ENCODE measurements around the gene PPIG.
"Not testable (repeated sequence)": the region's sequence is repeated elsewhere in the genome, so short reads cannot be mapped to it uniquely, and the experiment has no call there.

PPIG gene

GRCh38 chr2:169590804-169591203, 6.7 kb downstream of the PPIG start:
- DNase-seq (ENCODE audit: low read depth), result no peak
- in situ Hi-C loops (cut with HindIII; ENCODE audit: low sequenced_read_pairs), result no loop called here
- no peak for TF ChIP-seq CTCF (IDR thresholded peaks at IDR 0.05; ENCODE audit: low read depth, low read length, missing control alignments)
- no peak overlapping the region for H3K4me3 ChIP-seq (ENCODE audit: low read depth, low read length)

- DNase-seq (ENCODE audit: low read depth); H3K4me3 ChIP-seq (ENCODE audit: low read depth, low read length); in situ Hi-C loops (cut with HindIII; ENCODE audit: low sequenced_read_pairs): not testable (repeated sequence)
These were observed 12.4 kb downstream of the PPIG start for GRCh38 chr2:169596546-169596945.

DNA sequence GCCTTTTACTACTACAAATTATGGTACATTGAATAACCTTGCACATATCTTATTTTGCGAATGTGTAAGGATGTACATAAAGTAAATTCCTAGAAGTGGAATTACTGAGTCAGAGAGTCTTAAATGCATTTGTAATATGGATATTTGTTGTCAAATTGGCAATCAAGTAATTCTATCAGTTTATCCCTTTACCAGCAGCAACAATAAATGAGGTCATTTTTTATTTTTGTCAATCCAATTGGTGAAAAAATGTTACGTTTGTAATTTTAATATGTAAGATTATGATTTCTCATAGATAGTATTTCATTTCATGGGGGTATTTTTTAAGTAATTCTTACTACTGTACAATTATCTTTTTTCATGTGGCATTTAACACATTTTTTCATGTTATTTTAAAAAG, 14.8 kb downstream of the PPIG start:
- H3K4me3 ChIP-seq (ENCODE audit: low read depth, low read length), result no peak overlapping the region
- DNase-seq (ENCODE audit: low read depth), result no peak
- in situ Hi-C loops (cut with HindIII; ENCODE audit: low sequenced_read_pairs), result no loop called here
- no peak for TF ChIP-seq CTCF (IDR thresholded peaks at IDR 0.05; ENCODE audit: low read depth, low read length, missing control alignments)

GRCh38 chr2:169599568-169599967, 15.4 kb downstream of the PPIG start:
- no peak for TF ChIP-seq CTCF (IDR thresholded peaks at IDR 0.05; ENCODE audit: low read depth, low read length, missing control alignments)
- no peak for DNase-seq (ENCODE audit: low read depth)
- in situ Hi-C loops (cut with HindIII; ENCODE audit: low sequenced_read_pairs), result no loop called here
- no peak overlapping the region for H3K4me3 ChIP-seq (ENCODE audit: low read depth, low read length)

- no peak overlapping the region for H3K4me3 ChIP-seq (ENCODE audit: low read depth, low read length)
- no peak for TF ChIP-seq CTCF (IDR thresholded peaks at IDR 0.05; ENCODE audit: low read depth, low read length, missing control alignments)
- DNase-seq (ENCODE audit: low read depth), result no peak
- in situ Hi-C loops (cut with HindIII; ENCODE audit: low sequenced_read_pairs), result no loop called here
These were observed 25.1 kb downstream of the PPIG start for GRCh38 chr2:169609264-169609663.

DNA sequence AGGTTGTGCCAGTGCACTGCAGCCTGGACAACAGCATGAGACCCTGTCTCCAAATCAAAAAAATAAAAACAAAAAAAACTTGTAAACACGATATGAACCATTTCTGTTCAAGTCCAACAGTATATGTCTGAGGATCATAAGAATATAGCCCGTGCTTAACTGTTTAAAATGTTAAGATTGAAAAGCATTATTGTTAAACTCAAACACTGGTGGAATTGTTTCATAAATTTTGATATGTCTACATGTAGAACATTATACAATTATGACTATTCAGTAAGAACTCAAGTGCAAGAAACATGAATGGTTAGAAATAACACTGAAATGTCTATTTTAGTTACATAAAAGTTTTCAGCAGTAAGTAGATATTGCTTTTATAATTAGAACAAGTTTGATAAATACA, 29.7 kb downstream of the PPIG start:
- DNase-seq (ENCODE audit: low read depth), result no peak
- H3K4me3 ChIP-seq (ENCODE audit: low read depth, low read length), result no peak overlapping the region
- in situ Hi-C loops (cut with HindIII; ENCODE audit: low sequenced_read_pairs), result no loop called here
- TF ChIP-seq CTCF (IDR thresholded peaks at IDR 0.05; ENCODE audit: low read depth, low read length, missing control alignments), result no peak

DNA sequence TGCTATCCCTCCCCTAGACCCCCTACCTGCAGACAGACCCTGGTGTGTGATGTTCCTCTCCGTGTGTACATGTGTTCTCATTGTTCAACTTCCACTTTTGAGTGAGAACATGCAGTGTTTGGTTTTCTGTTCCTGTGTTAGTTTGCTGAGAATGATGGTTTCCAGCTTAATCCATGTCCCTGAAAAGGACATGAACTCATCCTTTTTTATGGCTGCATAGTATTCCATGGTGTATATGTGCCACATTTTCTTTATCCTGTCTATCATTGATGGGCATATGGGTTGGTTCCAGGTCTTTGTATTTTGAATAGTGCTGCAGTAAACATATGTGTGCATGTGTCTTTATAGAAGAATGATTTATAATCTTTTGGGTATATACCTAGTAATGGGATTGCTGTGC, 31.8 kb downstream of the PPIG start:
- H3K4me3 ChIP-seq (ENCODE audit: low read depth, low read length); in situ Hi-C loops (cut with HindIII; ENCODE audit: low sequenced_read_pairs); DNase-seq (ENCODE audit: low read depth): not testable (repeated sequence)

DNA sequence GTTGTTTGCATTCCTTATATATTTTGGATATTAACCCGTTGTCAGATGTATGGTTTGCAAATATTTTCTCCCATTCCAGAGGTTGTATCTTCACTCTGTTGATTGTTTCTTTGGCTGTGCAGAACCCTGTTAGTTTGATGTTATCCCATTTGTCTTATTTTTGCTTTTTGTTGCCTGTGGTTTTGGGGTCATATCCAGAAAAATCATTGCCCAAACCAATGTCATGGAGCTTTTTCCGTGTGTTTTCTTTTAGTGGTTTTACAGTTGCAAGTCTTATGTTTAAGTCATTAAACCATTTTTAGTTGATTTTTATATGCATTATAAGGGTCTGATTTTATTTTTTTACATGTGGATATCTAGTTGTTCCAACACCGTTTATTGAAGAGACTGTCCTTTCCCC, 35.8 kb downstream of the PPIG start:
- peak; percentile 56 for DNase-seq (ENCODE audit: low read depth)
- no peak overlapping the region for H3K4me3 ChIP-seq (ENCODE audit: low read depth, low read length)
- in situ Hi-C loops (cut with HindIII; ENCODE audit: low sequenced_read_pairs), result no loop called here
- no peak for TF ChIP-seq CTCF (IDR thresholded peaks at IDR 0.05; ENCODE audit: low read depth, low read length, missing control alignments)

All from astrocyte of the cerebellum (primary cell).